Caki2 (cell line): ENCODE results near the gene PROX2. TPM values are rescaled to one million over a fixed set of nuclear protein-coding genes. Genes with fewer than 3 reads are reported as not detected.

Experiments
- DNase-seq: peaks from one replicate; pipeline ENCODE4 v3.0.0-alpha.2; 2015; ENCODE audit warnings: low read depth
- in situ Hi-C: cut with HindIII; loops from 2 replicates; pipeline ENCODE4 v1.10.0; 2016; ENCODE audit warnings: low sequenced_read_pairs, low pct_unique_long_range_greater_than_20kb, mixed read lengths
- total RNA-seq: library from RNA; depleted of rRNA; stranded (reverse); fragments of >200 nt; shearing (Covaris generic); gene quantifications from 2 replicates; pipeline ENCODE4 v1.2.3, GENCODE V29; 2014; ENCODE audit warnings: low replicate concordance

The PROX2 gene
- total RNA-seq, 1 experiment from 2014 or later: not detected

GRCh38 chr14:74911704-74912103 is 35.8 kb upstream of the PROX2 start:
- in situ Hi-C loops: no loop called here
- no peak for DNase-seq

DNA sequence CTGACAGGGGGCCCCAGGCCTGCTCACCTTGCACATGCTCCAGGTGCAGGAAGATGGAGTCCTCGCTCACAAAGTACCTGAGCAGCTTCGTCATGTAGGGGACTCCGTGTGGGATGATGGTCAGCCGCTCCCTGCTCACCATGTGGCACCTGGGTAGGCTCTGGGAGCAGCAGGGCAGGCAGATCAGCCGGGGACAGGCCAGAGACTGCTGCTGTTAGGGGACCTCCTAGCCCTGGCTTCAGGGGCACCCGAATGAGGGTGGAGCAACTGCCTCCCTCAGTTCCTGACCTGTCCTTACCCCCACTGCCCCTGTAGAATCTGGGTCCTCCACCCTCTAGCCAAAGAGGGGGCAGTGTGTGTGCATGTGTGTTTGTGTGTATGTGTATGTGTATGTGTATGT is 35.3 kb upstream of the PROX2 start:
- DNase-seq: no peak
- in situ Hi-C loops: no loop called here

DNA sequence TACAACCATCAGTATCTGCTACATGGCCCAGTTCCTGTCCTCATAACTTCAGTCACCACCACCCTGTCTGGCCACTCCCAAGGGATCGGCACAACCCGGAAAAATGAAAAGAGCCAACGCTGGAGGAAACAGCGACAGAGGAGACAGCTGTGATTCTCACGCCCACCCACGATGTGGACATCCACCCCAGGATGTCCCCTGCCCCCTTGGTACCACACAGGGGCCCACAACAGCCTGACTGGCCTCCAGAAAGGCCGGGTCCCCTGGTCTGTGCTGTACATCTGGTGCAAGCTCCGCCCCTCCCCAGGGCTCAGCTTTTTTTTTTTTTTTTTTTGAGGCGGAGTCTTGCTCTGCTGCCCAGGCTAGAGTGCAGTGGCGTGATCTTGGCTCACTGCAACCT is 34.6 kb upstream of the PROX2 start:
- in situ Hi-C loops: no loop called here
- no peak for DNase-seq

- in situ Hi-C loops: no loop called here
- no peak for DNase-seq
Measured at GRCh38 chr14:74909911-74910310, 34.0 kb upstream of the PROX2 start.

- in situ Hi-C loops: no loop called here
- no peak for DNase-seq
Measured at GRCh38 chr14:74909501-74909900, 33.6 kb upstream of the PROX2 start.

DNA sequence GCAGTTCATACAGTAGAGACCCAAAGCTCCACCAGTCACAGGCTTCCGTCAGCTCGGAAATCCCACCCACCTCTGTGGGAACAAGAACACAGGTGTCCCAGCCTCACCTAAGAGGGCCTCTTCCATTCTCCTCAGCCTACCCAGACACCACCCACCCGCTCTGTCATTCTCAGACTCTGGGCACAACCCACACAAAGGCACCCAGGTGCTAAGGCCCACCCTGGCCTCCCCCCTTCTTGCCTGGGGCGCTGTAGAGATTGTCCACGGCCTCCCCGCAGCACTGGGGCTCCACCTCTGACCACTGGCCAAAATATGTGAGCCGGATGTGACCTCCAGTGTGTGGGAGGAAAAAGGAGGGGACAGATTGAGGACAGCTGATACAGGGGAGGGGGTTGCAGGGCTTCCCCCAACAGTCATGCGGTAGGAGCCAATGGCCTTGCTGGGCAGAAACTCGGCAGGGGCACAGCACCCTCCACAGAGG is 33.0 kb upstream of the PROX2 start:
- no peak for DNase-seq
- in situ Hi-C loops: no loop called here

DNA sequence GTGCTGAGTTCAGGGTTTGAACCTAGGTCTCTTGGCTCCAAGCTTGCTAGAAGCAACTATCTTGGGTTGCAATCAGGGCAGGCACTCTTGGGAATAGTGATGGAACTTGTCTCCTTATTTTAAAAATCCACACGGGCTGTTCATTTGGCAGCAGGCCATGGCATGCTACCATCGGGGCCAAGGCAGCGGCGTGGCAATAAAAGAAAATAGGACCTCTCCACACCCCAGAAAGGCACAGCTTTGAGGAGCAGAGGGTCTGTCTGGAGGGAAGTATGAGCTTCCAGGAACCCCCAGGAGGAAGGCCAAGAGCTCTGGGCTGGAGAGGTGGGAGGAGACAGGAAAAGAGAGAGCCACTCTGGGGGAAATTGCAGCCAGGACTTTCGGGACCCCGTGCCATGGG is 31.8 kb upstream of the PROX2 start:
- DNase-seq: no peak
- in situ Hi-C loops: no loop called here

- DNase-seq: no peak
- in situ Hi-C loops: no loop called here
Measured at GRCh38 chr14:74906925-74907521, 31.1 kb upstream of the PROX2 start.

- in situ Hi-C loops: no loop called here
- peak; percentile 19 for DNase-seq
Measured at GRCh38 chr14:74905595-74906142, 29.7 kb upstream of the PROX2 start.

DNA sequence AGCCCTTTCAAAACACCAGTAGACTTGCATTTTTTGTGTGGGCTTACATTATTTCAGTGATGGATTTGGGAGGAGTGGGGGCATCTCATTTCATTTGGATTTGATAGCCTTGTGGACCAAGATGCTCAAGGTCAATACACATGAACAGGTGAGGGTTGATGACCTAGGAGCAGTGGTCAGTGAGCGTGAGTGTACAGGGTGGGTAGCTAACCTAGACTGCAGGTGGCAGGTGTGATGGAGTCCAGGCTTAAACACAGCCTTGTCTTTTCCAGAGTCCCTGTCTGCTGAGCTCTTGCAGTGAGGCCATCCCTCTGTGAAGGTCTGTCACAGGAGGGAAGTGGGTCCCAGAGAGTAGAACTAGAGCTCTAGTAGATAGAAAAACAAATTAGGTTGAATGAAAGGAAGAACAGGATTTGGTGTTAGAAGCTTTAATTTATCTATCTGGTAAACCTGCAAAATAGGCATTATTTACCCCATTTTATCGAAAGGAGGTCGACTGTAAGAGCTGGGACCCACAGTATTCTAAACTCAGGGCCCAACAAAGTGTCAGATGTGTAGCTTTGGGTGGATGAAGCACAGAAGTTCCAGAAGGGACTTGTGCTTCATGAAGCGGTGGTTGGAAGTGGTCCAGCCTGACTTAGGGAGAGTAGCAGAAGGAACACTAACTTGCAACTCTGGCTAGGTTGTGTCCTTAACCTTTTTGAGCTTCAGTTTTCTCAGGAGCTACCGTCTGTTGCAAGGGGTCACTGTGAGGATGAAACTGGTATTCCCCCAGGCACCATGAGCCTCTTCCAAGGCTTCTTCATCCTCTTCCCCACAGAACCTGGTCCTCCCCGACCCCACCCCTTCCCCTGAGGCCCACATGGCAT is 28.9 kb upstream of the PROX2 start:
- DNase-seq: no peak
- in situ Hi-C loops: no loop called here

- in situ Hi-C loops: no loop called here
- DNase-seq: no peak
Measured at GRCh38 chr14:74902941-74903705, 27.2 kb upstream of the PROX2 start.

- in situ Hi-C loops: no loop called here
- DNase-seq: no peak
Measured at GRCh38 chr14:74898694-74899093, 22.7 kb upstream of the PROX2 start.

- in situ Hi-C loops: no loop called here
- no peak for DNase-seq
Measured at GRCh38 chr14:74898083-74898482, 22.1 kb upstream of the PROX2 start.

DNA sequence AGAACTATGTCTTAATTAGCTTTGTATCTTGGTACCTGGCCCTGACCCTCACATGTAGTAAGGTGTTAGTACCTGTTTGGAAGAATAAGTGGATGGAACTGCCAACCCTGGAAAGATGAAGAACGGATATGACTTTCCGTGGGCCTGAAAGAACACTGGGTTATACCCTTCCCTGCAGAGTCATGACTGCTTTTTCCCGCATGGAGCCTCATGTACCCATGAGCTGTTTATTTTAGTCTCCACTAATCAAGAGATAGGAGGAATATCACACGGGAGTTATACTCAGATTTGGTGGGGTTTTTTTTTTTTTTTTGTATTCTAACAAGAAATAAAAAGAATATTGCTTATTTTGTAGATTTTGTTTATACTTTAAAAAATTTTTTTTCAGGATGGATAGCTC is 21.7 kb upstream of the PROX2 start:
- in situ Hi-C loops: no loop called here
- DNase-seq: no peak

DNA sequence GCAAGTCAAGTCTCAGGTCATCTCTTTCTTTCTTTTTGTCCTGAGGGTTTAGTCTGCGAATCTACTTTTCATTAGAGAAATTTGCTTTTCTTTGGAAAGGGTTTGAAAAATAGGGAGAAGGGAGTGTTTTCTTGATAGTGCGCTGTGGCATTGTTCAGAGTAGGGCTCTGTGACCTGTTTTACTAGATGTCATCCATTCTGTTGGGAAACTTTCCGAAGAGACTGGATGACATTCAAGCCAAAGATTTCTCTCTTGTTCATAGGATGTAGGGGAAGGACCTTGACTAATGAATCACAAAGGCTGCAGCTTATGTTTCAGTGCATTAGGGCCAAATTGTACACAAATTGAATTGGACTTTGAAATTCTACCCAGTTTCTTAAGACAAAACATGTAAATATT is 20.5 kb upstream of the PROX2 start:
- no peak for DNase-seq
- in situ Hi-C loops: no loop called here

- in situ Hi-C loops: no loop called here
Measured at GRCh38 chr14:74893614-74894091, 17.7 kb upstream of the PROX2 start.

GRCh38 chr14:74892745-74893144 is 16.8 kb upstream of the PROX2 start:
- in situ Hi-C loops: no loop called here
- DNase-seq: no peak

More at GRCh38 chr14:74893614-74894091, 17.7 kb upstream of the PROX2 start:
- DNase-seq: no peak

GRCh38 chr14:74891870-74892269 is 15.9 kb upstream of the PROX2 start:
- no peak for DNase-seq
- in situ Hi-C loops: no loop called here

- in situ Hi-C loops: no loop called here
- DNase-seq: no peak
Measured at GRCh38 chr14:74890262-74890661, 14.3 kb upstream of the PROX2 start.
